HG02763 (cell line): ENCODE results near the gene PCGF5.
"Not testable (repeated sequence)": the region's sequence is repeated elsewhere in the genome, so short reads cannot be mapped to it uniquely, and the experiment has no call there.

Experiments used
- ATAC-seq: cut with Tn5 transposase; IDR thresholded peaks from one replicate; pipeline ENCODE4 v1.9.1; 2021; ENCODE audit warnings: mild to moderate bottlenecking, moderate library complexity; ENCODE audit not compliant: unreplicated experiment

Gene PCGF5

GRCh38 chr10:91319336-91319735 is 98.9 kb downstream of the PCGF5 start:
- no peak for ATAC-seq

GRCh38 chr10:91323293-91323905 is 102.9 kb downstream of the PCGF5 start:
- ATAC-seq: not testable (repeated sequence)

GRCh38 chr10:91328320-91328984 is 108.0 kb downstream of the PCGF5 start:
- ATAC-seq: no peak
